ENCODE measurements around the gene DYNC1I2. TPM values are rescaled to one million over a fixed set of nuclear protein-coding genes. Genes with fewer than 3 reads are reported as not detected.

The DYNC1I2 gene
- 106 and 118 TPM in 2 replicates for total RNA-seq

GRCh38 chr2:171687287-171688128, at the start of gene DYNC1I2:
Gene DYNC1I2, plus strand, starts transcription at chr2:171687469. Its CDS starts 2,687 bp downstream, at chr2:171690156.

Other genes with a start within 250 kb of the DYNC1I2 start
- 15.8 and 44.4 TPM in 2 replicates for gene CYBRD1, start 165.0 kb upstream of the DYNC1I2 start, total RNA-seq
- gene SLC25A12, start 206.8 kb downstream of the DYNC1I2 start, total RNA-seq, result 8.2 and 26.8 TPM in 2 replicates
- gene HAT1, start 235.0 kb downstream of the DYNC1I2 start, total RNA-seq, result 32.6 and 42.6 TPM in 2 replicates